Pancreas (tissue), 10 donors: Measurements from ENCODE around the gene FOXC1. TPM values are rescaled to one million over a fixed set of nuclear protein-coding genes. Genes with fewer than 3 reads are reported as not detected.

Experiments
- ATAC-seq, 4 donors: fragments of 200-7000 bp; cut with Tn5 transposase; one replicate each; pipeline versions ENCODE4 v1.8.0 to v1.9.1; 2020; ENCODE audit warnings: mild to moderate bottlenecking in 4 of 4, moderate library complexity in 4 of 4
- DNase-seq, 6 donors: peaks; one replicate each; pipeline ENCODE4 v3.0.0-alpha.2; 2020
- FAIRE-seq: peaks from 2 replicates; lab custom pipeline; 2012; peaks lifted over from hg19 to GRCh38; lab: Jason Lieb, UNC
- H3K27ac ChIP-seq, 4 donors: fragments of 200-600 bp; sonication (generic); 1 replicate in 3 of 4; 2 replicates in 1 of 4; pipeline versions ENCODE4 v1.5.0 to v1.8.0; 2020
- H3K27me3 ChIP-seq, 4 donors: fragments of 200-600 bp; one replicate each; pipeline ENCODE4 v1.8.0; 2021
- H3K36me3 ChIP-seq, 3 donors: fragments of 200-600 bp; sonication (generic) in 1 of 3; one replicate each; pipeline versions ENCODE4 v1.5.0 to v1.8.0; 2020 to 2021
- H3K4me1 ChIP-seq, 3 donors: fragments of 200-600 bp; one replicate each; pipeline ENCODE4 v1.8.0; 2021
- H3K4me3 ChIP-seq, 4 donors: fragments of 200-600 bp; sonication (generic) in 2 of 4; one replicate each; pipeline versions ENCODE4 v1.5.0 to v1.8.0; 2020 to 2021
- H3K9me3 ChIP-seq, 4 donors: fragments of 200-600 bp; one replicate each; pipeline ENCODE4 v1.8.0; 2021
- CTCF ChIP-seq, 4 donors: fragments of 200-600 bp; sonication (generic) in 3 of 4; IDR thresholded peaks; one replicate each; pipeline versions ENCODE4 v1.5.0 to v1.8.0; 2021; ENCODE audit warnings: antibody characterized with exemption in 4 of 4
- WGBS, 2 donors: extraction: QIAGEN DNeasy Blood & Tissue Kit; methylation state at CpG; one replicate each; pipeline ENCODE4 v1.1.7; 2013; 5-methylcytosine and 5-hydroxymethylcytosine counted together
- intact Hi-C, 3 donors: fragments of 100-400 bp; cut with DNase I; formaldehyde crosslinking; loops; one replicate each; pipeline versions ENCODE4 v1.11.1 to v1.14.2; 2022
- polyA plus RNA-seq, 2 donors: library from polyadenylated mRNA; stranded (reverse); fragments of 200-250 nt; gene quantifications; one replicate each; pipeline ENCODE4 v1.2.3, GENCODE V29; 2013
- total RNA-seq, 6 donors: library from RNA; stranded (reverse); fragmentation: NEBNext Ultra II Directional in 4 of 6; extraction: Animal tissue kit (Norgen Biotek cat#: 25700) in 4 of 6; gene quantifications; one replicate each; pipeline versions ENCODE4 v1.2.1 to v1.2.4, GENCODE V29; 2021 to 2023
- donor health status: healthy with polysubstance abuse.
- donor health status: DM: no; HTN: no; CAD: no; lungs with moderate emphysema.
- donor health status: DM: no; HTN: no; CAD: no.
- donor health status: control.
- donor health status: control.
- donor health status: Bipolar disorder and iron deficiency.
- donor health status: DM: yes; HTN: yes; CAD: no.
- donor health status: DM: no; HTN: no; CAD: no.
- donor health status: DM: no; HTN: no; CAD: no.
- donor health status: DM: yes; HTN: yes; CAD: no.

Gene FOXC1
- total and polyA plus RNA-seq, 8 donors, result 0.99 to 4.0 (median 2.5) TPM

DNA sequence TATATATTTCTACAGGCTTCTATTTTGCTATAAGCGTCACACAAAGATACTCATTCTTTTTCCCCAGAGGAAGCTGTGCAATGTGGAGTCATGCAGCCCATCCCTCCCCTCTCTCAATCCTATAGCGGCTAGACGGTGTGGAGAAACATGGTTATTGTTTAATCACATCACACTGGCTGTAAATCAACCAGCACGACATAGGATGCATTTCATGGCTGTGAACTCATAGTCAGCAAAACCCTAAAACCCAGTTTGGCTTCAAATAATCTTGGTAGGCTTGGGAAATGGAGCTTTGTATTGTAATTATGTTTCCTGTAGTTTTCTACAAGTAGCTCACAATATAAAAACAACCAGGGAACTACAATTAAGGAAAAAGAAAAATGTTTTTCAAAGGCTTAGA, 16.8 kb downstream of the FOXC1 start:
- DNase-seq (no peak), ATAC-seq (no peak), FAIRE-seq (no peak)
- WGBS, 2 donors, result 85 to 88% methylated on average over 4 of the region's 4 CpGs
- no peaks in the 10 kb centered on the region for H3K36me3 ChIP-seq
- intact Hi-C loops, result no loop called here
- no peaks in the 10 kb centered on the region for H3K4me1 ChIP-seq
- H3K27me3 ChIP-seq, result no peaks in the 10 kb centered on the region
- H3K4me3 ChIP-seq, result no peak overlapping the region
- H3K9me3 ChIP-seq, result no peaks in the 10 kb centered on the region
- H3K27ac ChIP-seq, result no peak overlapping the region
- TF ChIP-seq CTCF (IDR thresholded peaks at IDR 0.05), result no peak

GRCh38 chr6:1627827-1628560, 18.3 kb downstream of the FOXC1 start:
- no peaks in the 10 kb centered on the region for H3K4me1 ChIP-seq
- no peaks in the 10 kb centered on the region for H3K27me3 ChIP-seq
- no peak for ATAC-seq
- H3K27ac ChIP-seq, result no peak overlapping the region
- H3K4me3 ChIP-seq, result no peak overlapping the region
- WGBS, 2 donors, result 84 to 91% methylated on average over 10 of the region's 10 CpGs
- no peaks in the 10 kb centered on the region for H3K36me3 ChIP-seq
- no peaks in the 10 kb centered on the region for H3K9me3 ChIP-seq
- no peak for DNase-seq
- intact Hi-C loops, result no loop called here
- no peak for TF ChIP-seq CTCF (IDR thresholded peaks at IDR 0.05)
- no peak for FAIRE-seq

DNA sequence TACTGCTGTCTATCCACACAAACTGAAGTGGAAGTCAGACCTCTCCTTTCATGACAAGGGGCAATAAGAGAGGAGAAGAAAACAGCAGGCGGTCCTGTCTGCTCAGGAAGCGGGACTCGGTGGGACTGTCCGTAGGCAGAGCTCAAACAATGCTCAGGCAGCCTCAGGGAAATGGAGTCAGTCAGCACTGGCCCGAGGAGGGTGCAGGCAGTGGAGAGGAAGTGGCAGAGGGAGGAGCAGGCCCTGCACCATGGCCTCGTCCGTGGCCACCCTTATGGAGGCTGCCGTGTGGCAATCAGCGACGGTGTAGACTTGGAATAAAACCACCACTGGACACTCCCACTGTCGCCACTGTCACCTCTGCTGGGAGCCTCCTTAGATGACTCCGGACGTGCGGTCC, 19.6 kb downstream of the FOXC1 start:
- intact Hi-C loops, result no loop called here
- DNase-seq (peak in 1 of 6 donors; percentile 42), FAIRE-seq (no peak), ATAC-seq (no peak)
- H3K4me3 ChIP-seq, result no peak overlapping the region
- H3K36me3 ChIP-seq, result no peaks in the 10 kb centered on the region
- TF ChIP-seq CTCF (IDR thresholded peaks at IDR 0.05), result no peak
- no peak overlapping the region for H3K27ac ChIP-seq
- no peaks in the 10 kb centered on the region for H3K27me3 ChIP-seq
- no peaks in the 10 kb centered on the region for H3K9me3 ChIP-seq
- no peaks in the 10 kb centered on the region for H3K4me1 ChIP-seq
- WGBS, 2 donors, result 95 to 96% methylated on average over 14 of the region's 14 CpGs

- no peaks in the 10 kb centered on the region for H3K4me1 ChIP-seq
- H3K36me3 ChIP-seq, result no peaks in the 10 kb centered on the region
- ATAC-seq, result peak; percentile 15 to 36 (median 20)
- TF ChIP-seq CTCF (IDR thresholded peaks at IDR 0.05), result no peak
- 87 to 89% methylated on average over 10 of the region's 10 CpGs for WGBS, 2 donors
- DNase-seq, result peak in 1 of 6 donors; percentile 38
- intact Hi-C loops, result no loop called here
- H3K27me3 ChIP-seq, result no peaks in the 10 kb centered on the region
- H3K27ac ChIP-seq, result peak overlapping the region in 1 of 4 donors; percentile 68
- H3K4me3 ChIP-seq, result no peak overlapping the region
- H3K9me3 ChIP-seq, result no peaks in the 10 kb centered on the region
- no peak for FAIRE-seq
Measured at GRCh38 chr6:1630212-1630770, 20.6 kb downstream of the FOXC1 start.

DNA sequence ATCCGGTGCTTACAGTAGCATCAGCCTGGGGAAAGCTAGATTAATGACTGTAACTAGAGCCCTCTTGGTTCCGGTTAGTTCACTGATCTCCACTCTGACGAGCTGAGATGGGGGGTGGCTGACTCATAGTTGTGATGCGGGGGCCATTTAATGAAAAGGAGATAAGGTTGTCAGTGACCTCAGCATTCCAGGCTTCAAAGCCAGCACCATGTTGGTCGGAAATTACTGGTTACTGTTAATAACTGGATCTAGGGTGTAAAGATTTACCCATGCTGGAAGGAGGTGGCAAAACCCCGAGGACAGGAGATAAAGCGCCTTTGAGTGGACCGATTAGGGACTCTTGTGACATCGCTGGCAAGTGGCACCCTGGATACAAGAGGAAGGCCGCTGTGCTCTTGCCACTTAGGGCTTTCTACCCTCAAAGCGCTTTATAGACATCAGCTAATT, 21.1 kb downstream of the FOXC1 start:
- H3K27ac ChIP-seq, result peak overlapping the region in 1 of 4 donors; percentile 62
- FAIRE-seq (no peak), DNase-seq (peak in 3 of 6 donors; percentile 23 to 53 (median 37)), ATAC-seq (peak; percentile 66 to 88 (median 82))
- TF ChIP-seq CTCF (IDR thresholded peaks at IDR 0.05), result no peak
- no peaks in the 10 kb centered on the region for H3K4me1 ChIP-seq
- intact Hi-C loops, result no loop called here
- H3K9me3 ChIP-seq, result no peaks in the 10 kb centered on the region
- no peaks in the 10 kb centered on the region for H3K27me3 ChIP-seq
- WGBS, 2 donors, result 67 to 72% methylated on average over 11 of the region's 11 CpGs
- H3K36me3 ChIP-seq, result no peaks in the 10 kb centered on the region
- no peak overlapping the region for H3K4me3 ChIP-seq
